ENCODE results near the gene C11orf68. TPM values are rescaled to one million over a fixed set of nuclear protein-coding genes. Genes with fewer than 3 reads are reported as not detected.

The C11orf68 gene
- total RNA-seq, 1 experiment from 2014 or later, result 36.5 TPM

GRCh38 chr11:65942531-65942930 lies 23.7 kb upstream of the C11orf68 start:
- CTCF ChIA-PET, result no interaction called here
- H4K20me1 ChIP-seq (ENCODE audit: insufficient read depth), result no peaks in the 10 kb centered on the region
- no peak overlapping the region for H3K4me2 ChIP-seq
- H3K27me3 ChIP-seq (ENCODE audit: insufficient read depth, low read depth), result 0 out of 2 replicates have a peak, but pooled peaks cover under 1% of the 10 kb centered on the region
- H3K36me3 ChIP-seq (ENCODE audit: low read depth), result no peaks in the 10 kb centered on the region
- H2AFZ ChIP-seq, result no peak overlapping the region
- POLR2A ChIA-PET (ENCODE audit: unreplicated experiment), result interaction anchor here (0.7 kb wide), 1 partner anchor 305 kb away, joined by 3 read pairs; the partner anchor contains the start of gene SIPA1
- no peak for DNase-seq
- no TSS peak for BruUV-seq (replicated peaks)
- no peak overlapping the region for H3K27ac ChIP-seq
- no peaks in the 10 kb centered on the region for H3K9me3 ChIP-seq (ENCODE audit: insufficient read depth, low read depth)
- no peak overlapping the region for H3K4me3 ChIP-seq
- TF ChIP-seq EZH2 (IDR thresholded peaks at IDR 0.05; ENCODE audit: low read depth), result no peak
- no peak for TF ChIP-seq CTCF (conservative IDR thresholded peaks at IDR 0.05)
- H3K9me2 ChIP-seq (ENCODE audit: insufficient read depth), result no peaks in the 10 kb centered on the region
- H3F3A ChIP-seq (ENCODE audit: insufficient read depth, low read depth), result no peaks in the 10 kb centered on the region
- intact Hi-C loops (cut with micrococcal nuclease; ENCODE audit: unreplicated experiment), result no loop called here
- no peaks in the 10 kb centered on the region for H3K4me1 ChIP-seq (replicated peaks; ENCODE audit: insufficient read depth)
- H3K79me2 ChIP-seq (ENCODE audit: low read depth), result no peaks in the 10 kb centered on the region

DNA sequence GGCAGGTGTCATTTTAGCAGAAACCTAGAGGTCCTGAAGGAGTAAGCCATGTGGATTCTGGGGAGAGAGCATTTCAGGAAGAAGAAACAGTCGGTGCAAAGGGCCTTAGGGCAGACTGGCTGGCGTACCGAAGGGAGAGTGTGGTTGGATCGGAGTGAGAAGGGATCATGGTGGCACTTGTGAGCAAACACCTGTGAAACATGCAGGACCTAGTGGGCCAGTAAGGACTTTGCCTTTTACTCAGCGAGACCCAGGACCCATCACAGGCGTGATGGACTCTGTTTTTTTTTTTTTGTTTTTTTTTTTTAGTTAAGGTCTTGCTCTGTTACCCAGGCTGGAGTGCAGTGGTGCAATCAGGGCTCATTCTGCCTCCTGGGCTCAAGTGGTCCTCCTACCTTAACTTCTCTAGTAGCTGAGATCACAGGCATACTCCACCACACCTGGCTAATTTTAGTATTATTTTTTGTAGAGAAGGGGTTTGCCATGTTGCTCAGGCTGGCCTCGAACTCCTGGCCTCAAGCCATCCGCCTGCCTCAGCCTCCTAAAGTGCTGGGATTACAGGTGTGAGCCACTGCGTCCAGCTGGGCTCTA lies 23.0 kb upstream of the C11orf68 start:
- H3K4me3 ChIP-seq, result no peak overlapping the region
- H3K9me2 ChIP-seq (ENCODE audit: insufficient read depth), result no peaks in the 10 kb centered on the region
- intact Hi-C loops (cut with micrococcal nuclease; ENCODE audit: unreplicated experiment), result no loop called here
- H3F3A ChIP-seq (ENCODE audit: insufficient read depth, low read depth), result no peaks in the 10 kb centered on the region
- no peak overlapping the region for H3K4me2 ChIP-seq
- H3K27ac ChIP-seq, result no peak overlapping the region
- no peak for DNase-seq
- TF ChIP-seq CTCF (conservative IDR thresholded peaks at IDR 0.05) (no peak), EZH2 (IDR thresholded peaks at IDR 0.05; ENCODE audit: low read depth) (no peak)
- no peak overlapping the region for H2AFZ ChIP-seq
- no peaks in the 10 kb centered on the region for H3K9me3 ChIP-seq (ENCODE audit: insufficient read depth, low read depth)
- POLR2A ChIA-PET (ENCODE audit: unreplicated experiment), result interaction anchor here (0.5 kb wide), 1 partner anchor 21 kb away, joined by 3 read pairs; no protein-coding TSS in a partner anchor
- H3K4me1 ChIP-seq (replicated peaks; ENCODE audit: insufficient read depth), result no peaks in the 10 kb centered on the region
- BruUV-seq (replicated peaks), result no TSS peak
- CTCF ChIA-PET, result no interaction called here
- H3K36me3 ChIP-seq (ENCODE audit: low read depth), result no peaks in the 10 kb centered on the region
- H3K27me3 ChIP-seq (ENCODE audit: insufficient read depth, low read depth), result no peaks in the 10 kb centered on the region
- no peaks in the 10 kb centered on the region for H4K20me1 ChIP-seq (ENCODE audit: insufficient read depth)
- no peaks in the 10 kb centered on the region for H3K79me2 ChIP-seq (ENCODE audit: low read depth)

DNA sequence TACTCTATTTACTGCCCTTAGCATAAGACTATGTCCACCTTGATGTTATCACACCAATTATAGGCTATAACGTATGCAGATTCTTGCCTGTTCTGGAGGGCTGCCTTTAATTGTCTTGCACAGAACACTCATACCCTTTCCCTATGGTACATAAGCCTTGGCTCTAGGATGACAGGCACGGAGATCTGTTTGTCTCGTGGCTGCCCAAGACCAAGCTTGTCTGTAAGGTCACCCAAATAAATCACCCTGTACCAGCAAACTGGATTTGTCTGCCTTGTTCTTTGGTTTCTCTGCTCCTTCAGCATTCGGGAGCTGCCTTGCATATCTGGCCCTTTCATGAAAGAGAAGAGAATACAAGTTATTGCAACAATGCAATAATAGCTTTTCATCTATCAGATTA lies 18.9 kb upstream of the C11orf68 start:
- Histone ChIP-seq H4K20me1 (ENCODE audit: insufficient read depth) (no peaks in the 10 kb centered on the region), H2AFZ (no peak overlapping the region), H3K27me3 (ENCODE audit: insufficient read depth, low read depth) (no peaks in the 10 kb centered on the region), H3K9me3 (ENCODE audit: insufficient read depth, low read depth) (no peaks in the 10 kb centered on the region), H3K9me2 (ENCODE audit: insufficient read depth) (no peaks in the 10 kb centered on the region), H3K4me1 (replicated peaks; ENCODE audit: insufficient read depth) (no peaks in the 10 kb centered on the region), H3K79me2 (ENCODE audit: low read depth) (no peaks in the 10 kb centered on the region), H3K36me3 (ENCODE audit: low read depth) (no peaks in the 10 kb centered on the region), H3K27ac (no peak overlapping the region), H3K4me3 (no peak overlapping the region), H3F3A (ENCODE audit: insufficient read depth, low read depth) (no peaks in the 10 kb centered on the region), H3K4me2 (no peak overlapping the region)
- CTCF ChIA-PET, result no interaction called here
- no TSS peak for BruUV-seq (replicated peaks)
- TF ChIP-seq CTCF (conservative IDR thresholded peaks at IDR 0.05), result no peak
- no peak for TF ChIP-seq EZH2 (IDR thresholded peaks at IDR 0.05; ENCODE audit: low read depth)
- no peak for DNase-seq
- intact Hi-C loops (cut with micrococcal nuclease; ENCODE audit: unreplicated experiment), result no loop called here
- POLR2A ChIA-PET (ENCODE audit: unreplicated experiment), result interaction anchor here (1.0 kb wide), 1 partner anchor 47 kb away, joined by 4 read pairs; the partner anchor contains the start of gene CCDC85B
